Thoracic aorta (tissue), 2 donors: Measurements from ENCODE around the gene LMF2. TPM values are rescaled to one million over a fixed set of nuclear protein-coding genes. Genes with fewer than 3 reads are reported as not detected.

Experiments used
- ATAC-seq: fragments of 150-250 bp; one replicate; pipeline ENCODE4 v1.8.0; 2017; ENCODE audit warnings: low read depth; ENCODE audit not compliant: insufficient number of reproducible peaks, low FRiP score
- DNase-seq: peaks from one replicate; pipeline ENCODE4 v3.0.0-alpha.2; 2020; ENCODE audit warnings: low spot score
- H3K27ac ChIP-seq, 2 donors: fragments of 200-600 bp; sonication (generic); 1 replicate in 1 of 2; 2 replicates in 1 of 2; pipeline ENCODE4 v1.5.1; 2016; ENCODE audit warnings: mild to moderate bottlenecking in 2 of 2, moderate library complexity in 2 of 2
- H3K27me3 ChIP-seq: fragments of 200-600 bp; sonication (generic); replicated peaks from 2 replicates; pipeline ENCODE4 v1.6.0; 2016; ENCODE audit warnings: mild to moderate bottlenecking; ENCODE audit not compliant: insufficient read depth
- H3K36me3 ChIP-seq: fragments of 200-600 bp; sonication (generic); one replicate; pipeline ENCODE4 v1.5.1; 2016
- H3K4me1 ChIP-seq, 2 donors: fragments of 200-600 bp; sonication (generic); 1 replicate in 1 of 2; 2 replicates in 1 of 2; pipeline versions ENCODE4 v1.5.1 to v1.6.0; 2016; ENCODE audit warnings: low read depth in 2 of 2, mild to moderate bottlenecking in 1 of 2; ENCODE audit not compliant: control insufficient read depth in 1 of 2
- H3K4me3 ChIP-seq: fragments of 200-600 bp; sonication (generic); 2 replicates; pipeline ENCODE4 v1.5.1; 2016; ENCODE audit warnings: mild to moderate bottlenecking
- H3K9me3 ChIP-seq: fragments of 200-600 bp; sonication (generic); 2 replicates; pipeline ENCODE4 v1.5.1; 2016
- CTCF ChIP-seq: fragments of 200-600 bp; sonication (generic); IDR thresholded peaks from one replicate; pipeline ENCODE4 v1.5.1; 2019; ENCODE audit warnings: antibody characterized with exemption
- total RNA-seq, 2 donors: library from RNA; depleted of rRNA; stranded (reverse); fragments of >200 nt; gene quantifications; one replicate each; pipeline versions ENCODE4 v1.1.0 to v1.2.3, GENCODE V29; 2016

The LMF2 gene
- total RNA-seq, 2 donors from 2014 or later: 61.9 to 87.6 TPM

- ATAC-seq (no peak), DNase-seq (no peak)
- no peaks in the 10 kb centered on the region for H3K9me3 ChIP-seq
- no peaks in the 10 kb centered on the region for H3K27me3 ChIP-seq
- peak within 1 kb of the TSS; percentile 64 for H3K4me3 ChIP-seq
- no peaks in the 10 kb centered on the region for H3K36me3 ChIP-seq
- TF ChIP-seq CTCF: no peak
- no peak within 1 kb of the TSS for H3K27ac ChIP-seq
- no peaks in the 10 kb centered on the region for H3K4me1 ChIP-seq
Measured at GRCh38 chr22:50481440-50482106, 25.9 kb downstream of the LMF2 start, which contains the start of gene ADM2. ADM2 (plus strand) TSS chr22:50481543; CDS start chr22:50481848, 305 bp downstream.

- Histone ChIP-seq H3K27ac (no peak overlapping the region), H3K27me3 (no peaks in the 10 kb centered on the region), H3K9me3 (no peaks in the 10 kb centered on the region), H3K36me3 (no peaks in the 10 kb centered on the region), H3K4me3 (peak overlapping the region; percentile 64), H3K4me1 (no peaks in the 10 kb centered on the region)
- ATAC-seq (no peak), DNase-seq (no peak)
- TF ChIP-seq CTCF: no peak
Measured at GRCh38 chr22:50481045-50481439, 26.5 kb downstream of the LMF2 start.

- DNase-seq (no peak), ATAC-seq (no peak)
- H3K9me3 ChIP-seq: no peaks in the 10 kb centered on the region
- H3K36me3 ChIP-seq: no peaks in the 10 kb centered on the region
- TF ChIP-seq CTCF: no peak
- H3K27ac ChIP-seq: no peak overlapping the region
- H3K4me1 ChIP-seq: peaks cover 4 to 6% of the 10 kb centered on the region in 2 donors
- no peaks in the 10 kb centered on the region for H3K27me3 ChIP-seq
- H3K4me3 ChIP-seq: no peak overlapping the region
Measured at GRCh38 chr22:50479721-50480120, 27.8 kb downstream of the LMF2 start.

- Histone ChIP-seq H3K4me3 (no peak overlapping the region), H3K27me3 (no peaks in the 10 kb centered on the region), H3K9me3 (no peaks in the 10 kb centered on the region), H3K27ac (no peak overlapping the region), H3K36me3 (no peaks in the 10 kb centered on the region), H3K4me1 (peaks cover 14 to 17% of the 10 kb centered on the region in 2 donors)
- ATAC-seq (no peak), DNase-seq (no peak)
- no peak for TF ChIP-seq CTCF
Measured at GRCh38 chr22:50477923-50478322, 29.6 kb downstream of the LMF2 start.

- Histone ChIP-seq H3K4me1 (peaks cover 23 to 27% of the 10 kb centered on the region in 2 donors), H3K36me3 (no peaks in the 10 kb centered on the region), H3K27me3 (no peaks in the 10 kb centered on the region), H3K9me3 (no peaks in the 10 kb centered on the region), H3K27ac (no peak overlapping the region), H3K4me3 (no peak overlapping the region)
- DNase-seq (no peak), ATAC-seq (no peak)
- no peak for TF ChIP-seq CTCF
Measured at GRCh38 chr22:50476868-50477267, 30.6 kb downstream of the LMF2 start.
